GM23338 (cell line): ENCODE data around the gene CTSW. TPM values are rescaled to one million over a fixed set of nuclear protein-coding genes. Genes with fewer than 3 reads are reported as not detected.
"Not testable (repeated sequence)": the region's sequence is repeated elsewhere in the genome, so short reads cannot be mapped to it uniquely, and the experiment has no call there.

Source experiments
- ATAC-seq: fragments of 200-7000 bp; cut with Tn5 transposase; 3 replicates; pipeline ENCODE4 v1.9.1; 2020
- DNase-seq: peaks from one replicate; pipeline ENCODE4 v3.0.0-alpha.2; 2015; ENCODE audit warnings: low spot score
- H2AFZ ChIP-seq: fragments of 200-600 bp; sonication (generic); 2 replicates; pipeline ENCODE4 v1.8.0; 2016; ENCODE audit warnings: antibody characterized with exemption, mild to moderate bottlenecking, moderate library complexity
- H3F3A ChIP-seq: fragments of 200-600 bp; sonication (generic); replicated peaks from 2 replicates; pipeline ENCODE4 v1.8.0; 2017; ENCODE audit warnings: antibody characterized with exemption, mixed run types, low read depth
- H3K27ac ChIP-seq: fragments of 200-600 bp; sonication (generic); 2 replicates; pipeline ENCODE4 v1.6.1; 2016; ENCODE audit warnings: low read depth
- H3K27me3 ChIP-seq: fragments of 200-600 bp; sonication (generic); 2 replicates; pipeline ENCODE4 v1.8.0; 2016; ENCODE audit warnings: mild to moderate bottlenecking, mixed run types, moderate library complexity; ENCODE audit not compliant: insufficient read depth
- H3K36me3 ChIP-seq: fragments of 200-600 bp; sonication (generic); 2 replicates; pipeline ENCODE4 v1.8.0; 2016; ENCODE audit warnings: mild to moderate bottlenecking; ENCODE audit not compliant: insufficient read depth
- H3K4me1 ChIP-seq: fragments of 200-600 bp; sonication (generic); 2 replicates; pipeline ENCODE4 v1.8.0; 2016; ENCODE audit warnings: mild to moderate bottlenecking, moderate library complexity; ENCODE audit not compliant: insufficient read depth
- H3K4me2 ChIP-seq: fragments of 200-600 bp; sonication (generic); 2 replicates; pipeline ENCODE4 v1.7.1; 2017; ENCODE audit warnings: mixed run types
- H3K4me3 ChIP-seq: fragments of 200-600 bp; sonication (generic); 2 replicates; pipeline ENCODE4 v1.6.1; 2016; ENCODE audit warnings: mixed run types
- H3K79me2 ChIP-seq: fragments of 200-600 bp; sonication (generic); replicated peaks from 2 replicates; pipeline ENCODE4 v1.8.0; 2017; ENCODE audit warnings: mild to moderate bottlenecking; ENCODE audit not compliant: insufficient read depth
- H3K9me2 ChIP-seq: fragments of 200-600 bp; sonication (generic); 2 replicates; pipeline ENCODE4 v1.8.0; 2017; ENCODE audit not compliant: insufficient read depth
- H4K20me1 ChIP-seq: fragments of 200-600 bp; sonication (generic); replicated peaks from 2 replicates; pipeline ENCODE4 v1.8.0; 2017; ENCODE audit warnings: mild to moderate bottlenecking; ENCODE audit not compliant: insufficient read depth
- H3K27ac Mint-ChIP-seq: 2 replicates; pipeline ENCODE4 v1.8.0; 2020; ENCODE audit warnings: inconsistent platforms, mild to moderate bottlenecking, moderate library complexity, mixed read lengths
- H3K27me3 Mint-ChIP-seq: 3 replicates; pipeline ENCODE4 v1.8.0; 2022; ENCODE audit warnings: low read depth, mild to moderate bottlenecking, moderate library complexity, mixed read lengths, inconsistent platforms; ENCODE audit not compliant: insufficient read depth, poor library complexity
- H3K36me3 Mint-ChIP-seq: 3 replicates; pipeline ENCODE4 v1.8.0; 2021; ENCODE audit warnings: low read depth, mild to moderate bottlenecking, inconsistent platforms, moderate library complexity, mixed read lengths
- H3K4me1 Mint-ChIP-seq: 3 replicates; pipeline ENCODE4 v1.8.0; 2020; ENCODE audit warnings: mild to moderate bottlenecking, inconsistent platforms, mixed read lengths
- H3K4me3 Mint-ChIP-seq: 3 replicates; pipeline ENCODE4 v1.8.0; 2021; ENCODE audit warnings: moderate library complexity, mild to moderate bottlenecking, inconsistent platforms, mixed read lengths
- H3K9me3 Mint-ChIP-seq: 3 replicates; pipeline ENCODE4 v1.8.0; 2020; ENCODE audit warnings: moderate library complexity, mild to moderate bottlenecking, inconsistent platforms, mixed read lengths
- long read RNA-seq: library from polyadenylated mRNA; unstranded; transcript quantifications from one replicate; pipeline ENCODE4 v2.0.0, GENCODE V29; 2020; ENCODE audit not compliant: unreplicated experiment
- polyA plus RNA-seq: library from polyadenylated mRNA; unstranded; fragments of >200 nt; fragmentation: Nextera tagmentation; extraction: Ambion mirVana; gene quantifications from 2 replicates; pipeline ENCODE4 v1.2.1, GENCODE V29; 2016
- total RNA-seq: library from RNA; depleted of rRNA; stranded (reverse); fragments of >200 nt; shearing (Covaris generic); gene quantifications from 2 replicates; pipeline ENCODE4 v1.2.3, GENCODE V29; 2014; rRNA removed
- TF ChIP-seq, protein P1 (sequence below): fragments of 250-450 bp; sonication (Bioruptor Pico); IDR thresholded peaks from 2 replicates; pipeline ENCODE4 v1.5.0; 2020; ENCODE audit warnings: mild to moderate bottlenecking, moderate library complexity

CTSW gene, protein sequence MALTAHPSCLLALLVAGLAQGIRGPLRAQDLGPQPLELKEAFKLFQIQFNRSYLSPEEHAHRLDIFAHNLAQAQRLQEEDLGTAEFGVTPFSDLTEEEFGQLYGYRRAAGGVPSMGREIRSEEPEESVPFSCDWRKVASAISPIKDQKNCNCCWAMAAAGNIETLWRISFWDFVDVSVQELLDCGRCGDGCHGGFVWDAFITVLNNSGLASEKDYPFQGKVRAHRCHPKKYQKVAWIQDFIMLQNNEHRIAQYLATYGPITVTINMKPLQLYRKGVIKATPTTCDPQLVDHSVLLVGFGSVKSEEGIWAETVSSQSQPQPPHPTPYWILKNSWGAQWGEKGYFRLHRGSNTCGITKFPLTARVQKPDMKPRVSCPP
- total RNA-seq, result not detected in 2 replicates
- 0.17 TPM in 1 of 2 replicates, not detected in the other for polyA plus RNA-seq
- long read RNA-seq, result 0 reads

DNA sequence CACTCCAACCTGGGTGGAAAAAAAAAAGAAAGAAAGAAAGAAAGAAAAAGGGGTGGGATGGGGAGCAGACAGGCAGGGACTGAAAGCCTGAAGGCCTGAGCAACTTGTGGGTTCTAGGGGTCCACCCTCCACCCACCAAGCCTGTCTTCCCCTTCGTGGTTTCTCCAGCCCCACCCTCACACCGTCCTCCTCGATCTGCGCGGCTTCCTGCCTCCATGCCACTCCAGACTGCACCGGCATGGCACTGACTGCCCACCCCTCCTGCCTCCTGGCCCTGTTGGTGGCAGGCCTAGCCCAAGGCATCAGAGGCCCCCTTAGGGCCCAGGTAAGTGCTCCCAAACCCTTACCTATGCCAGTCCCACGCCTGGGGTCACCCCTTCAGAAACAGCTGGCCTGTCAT, at the start of gene CTSW:
CTSW (plus strand) TSS at position 221 of the 400 bp plus-strand sequence; CDS start at position 239, 18 bp downstream.
- H3F3A ChIP-seq, result 0 out of 2 replicates have a peak, but pooled peaks cover 4% of the 10 kb centered on the region
- no peaks in the 10 kb centered on the region for H3K27me3 ChIP-seq
- no peak within 1 kb of the TSS for H3K4me2 ChIP-seq
- DNase-seq, result no peak
- no peak within 1 kb of the TSS for H3K4me3 ChIP-seq
- H3K36me3 Mint-ChIP-seq, result peaks cover 18% of the 10 kb centered on the region
- H3K4me3 Mint-ChIP-seq, result no peak within 1 kb of the TSS; the same call in 2 of the 3 replicates
- peaks cover 18% of the 10 kb centered on the region for H3K27me3 Mint-ChIP-seq
- peaks cover 3% of the 10 kb centered on the region; the same call in 1 of the 2 replicates for H4K20me1 ChIP-seq
- peaks cover 7% of the 10 kb centered on the region; the same call in 1 of the 2 replicates for H3K36me3 ChIP-seq
- no peak within 1 kb of the TSS; the same call in 1 of the 2 replicates for H3K27ac Mint-ChIP-seq
- H3K4me1 ChIP-seq, result no peaks in the 10 kb centered on the region
- no peaks in the 10 kb centered on the region for H3K9me3 Mint-ChIP-seq
- H3K27ac ChIP-seq, result no peak within 1 kb of the TSS
- H3K4me1 Mint-ChIP-seq, result peaks cover 3% of the 10 kb centered on the region
- ATAC-seq, result no peak
- TF ChIP-seq, protein P1, sequence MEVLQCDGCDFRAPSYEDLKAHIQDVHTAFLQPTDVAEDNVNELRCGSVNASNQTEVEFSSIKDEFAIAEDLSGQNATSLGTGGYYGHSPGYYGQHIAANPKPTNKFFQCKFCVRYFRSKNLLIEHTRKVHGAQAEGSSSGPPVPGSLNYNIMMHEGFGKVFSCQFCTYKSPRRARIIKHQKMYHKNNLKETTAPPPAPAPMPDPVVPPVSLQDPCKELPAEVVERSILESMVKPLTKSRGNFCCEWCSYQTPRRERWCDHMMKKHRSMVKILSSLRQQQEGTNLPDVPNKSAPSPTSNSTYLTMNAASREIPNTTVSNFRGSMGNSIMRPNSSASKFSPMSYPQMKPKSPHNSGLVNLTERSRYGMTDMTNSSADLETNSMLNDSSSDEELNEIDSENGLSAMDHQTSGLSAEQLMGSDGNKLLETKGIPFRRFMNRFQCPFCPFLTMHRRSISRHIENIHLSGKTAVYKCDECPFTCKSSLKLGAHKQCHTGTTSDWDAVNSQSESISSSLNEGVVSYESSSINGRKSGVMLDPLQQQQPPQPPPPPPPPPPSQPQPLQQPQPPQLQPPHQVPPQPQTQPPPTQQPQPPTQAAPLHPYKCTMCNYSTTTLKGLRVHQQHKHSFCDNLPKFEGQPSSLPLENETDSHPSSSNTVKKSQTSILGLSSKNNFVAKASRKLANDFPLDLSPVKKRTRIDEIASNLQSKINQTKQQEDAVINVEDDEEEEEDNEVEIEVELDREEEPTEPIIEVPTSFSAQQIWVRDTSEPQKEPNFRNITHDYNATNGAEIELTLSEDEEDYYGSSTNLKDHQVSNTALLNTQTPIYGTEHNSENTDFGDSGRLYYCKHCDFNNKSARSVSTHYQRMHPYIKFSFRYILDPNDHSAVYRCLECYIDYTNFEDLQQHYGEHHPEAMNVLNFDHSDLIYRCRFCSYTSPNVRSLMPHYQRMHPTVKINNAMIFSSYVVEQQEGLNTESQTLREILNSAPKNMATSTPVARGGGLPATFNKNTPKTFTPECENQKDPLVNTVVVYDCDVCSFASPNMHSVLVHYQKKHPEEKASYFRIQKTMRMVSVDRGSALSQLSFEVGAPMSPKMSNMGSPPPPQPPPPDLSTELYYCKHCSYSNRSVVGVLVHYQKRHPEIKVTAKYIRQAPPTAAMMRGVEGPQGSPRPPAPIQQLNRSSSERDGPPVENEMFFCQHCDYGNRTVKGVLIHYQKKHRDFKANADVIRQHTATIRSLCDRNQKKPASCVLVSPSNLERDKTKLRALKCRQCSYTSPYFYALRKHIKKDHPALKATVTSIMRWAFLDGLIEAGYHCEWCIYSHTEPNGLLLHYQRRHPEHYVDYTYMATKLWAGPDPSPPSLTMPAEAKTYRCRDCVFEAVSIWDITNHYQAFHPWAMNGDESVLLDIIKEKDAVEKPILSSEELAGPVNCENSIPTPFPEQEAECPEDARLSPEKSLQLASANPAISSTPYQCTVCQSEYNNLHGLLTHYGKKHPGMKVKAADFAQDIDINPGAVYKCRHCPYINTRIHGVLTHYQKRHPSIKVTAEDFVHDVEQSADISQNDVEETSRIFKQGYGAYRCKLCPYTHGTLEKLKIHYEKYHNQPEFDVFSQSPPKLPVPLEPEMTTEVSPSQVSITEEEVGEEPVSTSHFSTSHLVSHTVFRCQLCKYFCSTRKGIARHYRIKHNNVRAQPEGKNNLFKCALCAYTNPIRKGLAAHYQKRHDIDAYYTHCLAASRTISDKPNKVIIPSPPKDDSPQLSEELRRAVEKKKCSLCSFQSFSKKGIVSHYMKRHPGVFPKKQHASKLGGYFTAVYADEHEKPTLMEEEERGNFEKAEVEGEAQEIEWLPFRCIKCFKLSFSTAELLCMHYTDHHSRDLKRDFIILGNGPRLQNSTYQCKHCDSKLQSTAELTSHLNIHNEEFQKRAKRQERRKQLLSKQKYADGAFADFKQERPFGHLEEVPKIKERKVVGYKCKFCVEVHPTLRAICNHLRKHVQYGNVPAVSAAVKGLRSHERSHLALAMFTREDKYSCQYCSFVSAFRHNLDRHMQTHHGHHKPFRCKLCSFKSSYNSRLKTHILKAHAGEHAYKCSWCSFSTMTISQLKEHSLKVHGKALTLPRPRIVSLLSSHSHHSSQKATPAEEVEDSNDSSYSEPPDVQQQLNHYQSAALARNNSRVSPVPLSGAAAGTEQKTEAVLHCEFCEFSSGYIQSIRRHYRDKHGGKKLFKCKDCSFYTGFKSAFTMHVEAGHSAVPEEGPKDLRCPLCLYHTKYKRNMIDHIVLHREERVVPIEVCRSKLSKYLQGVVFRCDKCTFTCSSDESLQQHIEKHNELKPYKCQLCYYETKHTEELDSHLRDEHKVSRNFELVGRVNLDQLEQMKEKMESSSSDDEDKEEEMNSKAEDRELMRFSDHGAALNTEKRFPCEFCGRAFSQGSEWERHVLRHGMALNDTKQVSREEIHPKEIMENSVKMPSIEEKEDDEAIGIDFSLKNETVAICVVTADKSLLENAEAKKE, result no peak
- H3K9me2 ChIP-seq, result no peaks in the 10 kb centered on the region
- no peaks in the 10 kb centered on the region for H3K79me2 ChIP-seq
- H2AFZ ChIP-seq, result no peak within 1 kb of the TSS

DNA sequence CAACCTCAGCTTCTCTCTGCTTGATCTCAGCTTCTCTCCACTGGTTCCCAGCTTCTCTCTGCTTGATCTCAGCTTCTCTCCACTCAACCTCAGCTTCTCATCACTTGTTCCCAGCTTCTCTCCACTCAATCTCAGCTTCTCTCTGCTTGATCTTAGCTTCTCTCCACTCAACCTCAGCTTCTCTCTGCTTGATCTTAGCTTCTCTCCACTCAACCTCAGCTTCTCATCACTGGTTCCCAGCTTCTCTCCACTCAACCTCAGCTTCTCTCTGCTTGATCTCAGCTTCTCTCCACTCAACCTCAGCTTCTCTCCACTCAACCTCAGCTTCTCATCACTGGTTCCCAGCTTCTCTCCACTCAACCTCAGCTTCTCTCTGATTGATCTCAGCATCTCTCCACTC, 47.4 kb upstream of the CTSW start:
- H3K27ac ChIP-seq, DNase-seq, H3K9me2 ChIP-seq, H3K9me3 Mint-ChIP-seq, H3K27ac Mint-ChIP-seq, H3K36me3 Mint-ChIP-seq, H3K36me3 ChIP-seq, H2AFZ ChIP-seq, H3F3A ChIP-seq, H3K4me2 ChIP-seq, H3K79me2 ChIP-seq, ATAC-seq, H3K4me3 ChIP-seq, H3K4me1 ChIP-seq, H4K20me1 ChIP-seq: not testable (repeated sequence)
- peaks cover 10% of the 10 kb centered on the region for H3K27me3 ChIP-seq
- Mint-ChIP-seq H3K4me3 (peak overlapping the region; percentile 44), H3K27me3 (peaks cover 23% of the 10 kb centered on the region), H3K4me1 (peaks cover 11% of the 10 kb centered on the region)
